DND-41 (cell line): ENCODE data around the gene ANKS1A.

Experiments
- ATAC-seq: fragments of 200-7000 bp; cut with Tn5 transposase; 3 replicates; pipeline ENCODE4 v1.9.1; 2021; ENCODE audit warnings: low read depth; ENCODE audit not compliant: insufficient read depth
- DNase-seq: peaks from one replicate; pipeline ENCODE4 v3.0.0-alpha.2; 2020
- H2AFZ ChIP-seq: 2 replicates; pipeline ENCODE4 v1.6.0; 2012; ENCODE audit warnings: low read depth, low read length
- H3K27ac ChIP-seq: 2 replicates; pipeline ENCODE4 v1.5.1; 2012; ENCODE audit warnings: low read length, inconsistent platforms
- H3K27me3 ChIP-seq: fragments of 200-600 bp; sonication (generic); 2 replicates; pipeline ENCODE4 v1.6.0; 2012; ENCODE audit warnings: low read length, mild to moderate bottlenecking, inconsistent platforms; ENCODE audit not compliant: insufficient read depth, poor library complexity
- H3K36me3 ChIP-seq: 2 replicates; pipeline ENCODE4 v1.5.1; 2012; ENCODE audit warnings: low read length, inconsistent platforms; ENCODE audit not compliant: insufficient read depth
- H3K4me1 ChIP-seq: 2 replicates; pipeline ENCODE4 v1.5.1; 2012; ENCODE audit warnings: mild to moderate bottlenecking, low read length; ENCODE audit not compliant: insufficient read depth
- H3K4me2 ChIP-seq: 2 replicates; pipeline ENCODE4 v1.6.0; 2012; ENCODE audit warnings: mild to moderate bottlenecking, moderate library complexity, low read length, inconsistent platforms; ENCODE audit not compliant: insufficient read depth
- H3K4me3 ChIP-seq, 2 experiments: fragments of 200-600 bp in 1 of 2; shearing (Covaris generic) in 1 of 2; 2 replicates each; pipeline ENCODE4 v1.5.1; 2012 to 2016; ENCODE audit warnings: inconsistent platforms in 2 of 2, low read length in 2 of 2, mild to moderate bottlenecking in 2 of 2, low read depth in 1 of 2, moderate library complexity in 1 of 2
- H3K79me2 ChIP-seq: 2 replicates; pipeline ENCODE4 v1.6.0; 2012; ENCODE audit warnings: low read length, inconsistent platforms; ENCODE audit not compliant: insufficient read depth
- H3K9ac ChIP-seq: 2 replicates; pipeline ENCODE4 v1.6.0; 2012; ENCODE audit warnings: low read depth, mild to moderate bottlenecking, inconsistent platforms, low read length, moderate library complexity
- H3K9me3 ChIP-seq: 2 replicates; pipeline ENCODE4 v1.5.1; 2012; ENCODE audit warnings: low read length, moderate library complexity, mild to moderate bottlenecking, inconsistent platforms; ENCODE audit not compliant: insufficient read depth, severe bottlenecking
- H4K20me1 ChIP-seq: 2 replicates; pipeline ENCODE4 v1.6.0; 2012; ENCODE audit warnings: low read length; ENCODE audit not compliant: insufficient read depth
- CTCF ChIP-seq: IDR thresholded peaks from 2 replicates; pipeline ENCODE4 v1.5.1; 2012; ENCODE audit warnings: borderline replicate concordance, low read length, moderate library complexity, mild to moderate bottlenecking; ENCODE audit not compliant: poor library complexity, severe bottlenecking; ENCODE audit errors: extremely low read depth
- EZH2 ChIP-seq: IDR thresholded peaks from 3 replicates; pipeline ENCODE4 v1.6.1; 2012; ENCODE audit warnings: borderline replicate concordance, low read depth, mild to moderate bottlenecking, moderate library complexity, low read length, inconsistent platforms; ENCODE audit not compliant: severe bottlenecking

Gene ANKS1A

GRCh38 chr6:34875292-34876213 lies 13.5 kb upstream of the ANKS1A start:
- DNase-seq (no peak), ATAC-seq (no peak)
- H4K20me1 ChIP-seq, result 0 out of 2 replicates have a peak, but pooled peaks cover 6% of the 10 kb centered on the region
- peaks cover 88% of the 10 kb centered on the region for H3K36me3 ChIP-seq
- H3K4me1 ChIP-seq, result no peaks in the 10 kb centered on the region
- H3K4me3 ChIP-seq, result no peak overlapping the region
- H3K27ac ChIP-seq, result no peak overlapping the region
- no peak for TF ChIP-seq EZH2
- TF ChIP-seq CTCF, result no peak
- no peaks in the 10 kb centered on the region for H3K79me2 ChIP-seq
- no peaks in the 10 kb centered on the region for H3K9me3 ChIP-seq
- no peak overlapping the region for H3K9ac ChIP-seq
- H3K4me2 ChIP-seq, result no peak overlapping the region
- no peaks in the 10 kb centered on the region for H3K27me3 ChIP-seq
- no peak overlapping the region for H2AFZ ChIP-seq

- H3K79me2 ChIP-seq, result no peaks in the 10 kb centered on the region
- H3K4me2 ChIP-seq, result no peak overlapping the region
- H3K4me3 ChIP-seq, result no peak overlapping the region
- H3K27ac ChIP-seq, result no peak overlapping the region
- peaks cover 86% of the 10 kb centered on the region for H3K36me3 ChIP-seq
- ATAC-seq (no peak), DNase-seq (no peak)
- H3K27me3 ChIP-seq, result no peaks in the 10 kb centered on the region
- no peak overlapping the region for H3K9ac ChIP-seq
- TF ChIP-seq EZH2 (no peak), CTCF (no peak)
- no peaks in the 10 kb centered on the region for H3K9me3 ChIP-seq
- H3K4me1 ChIP-seq, result no peaks in the 10 kb centered on the region
- 0 out of 2 replicates have a peak, but pooled peaks cover 6% of the 10 kb centered on the region for H4K20me1 ChIP-seq
- no peak overlapping the region for H2AFZ ChIP-seq
Observed at GRCh38 chr6:34876472-34876871, 12.6 kb upstream of the ANKS1A start.

- no peak for ATAC-seq
- Histone ChIP-seq H3K9me3 (no peaks in the 10 kb centered on the region), H3K79me2 (no peaks in the 10 kb centered on the region), H4K20me1 (0 out of 2 replicates have a peak, but pooled peaks cover 6% of the 10 kb centered on the region), H3K9ac (no peak overlapping the region), H3K4me3 (no peak overlapping the region), H2AFZ (no peak overlapping the region), H3K4me2 (no peak overlapping the region), H3K27me3 (no peaks in the 10 kb centered on the region), H3K27ac (no peak overlapping the region), H3K4me1 (no peaks in the 10 kb centered on the region), H3K36me3 (peaks cover 78% of the 10 kb centered on the region)
- TF ChIP-seq EZH2 (no peak), CTCF (no peak)
- no peak for DNase-seq
Observed at GRCh38 chr6:34877259-34877658, 11.8 kb upstream of the ANKS1A start.
